NCI-H2227 (cell line): ENCODE results near the gene DPP9.
A peak's percentile ranks its signal among the peaks of the same experiment; 100 is the strongest.
"Not testable (repeated sequence)": the region's sequence is repeated elsewhere in the genome, so short reads cannot be mapped to it uniquely, and the experiment has no call there.

Experiments used
- DNase-seq: peaks from one replicate; lab custom pipeline; 2025; ENCODE audit not compliant: unreplicated experiment; lab: John Stamatoyannopoulos, UW

The DPP9 gene

DNA sequence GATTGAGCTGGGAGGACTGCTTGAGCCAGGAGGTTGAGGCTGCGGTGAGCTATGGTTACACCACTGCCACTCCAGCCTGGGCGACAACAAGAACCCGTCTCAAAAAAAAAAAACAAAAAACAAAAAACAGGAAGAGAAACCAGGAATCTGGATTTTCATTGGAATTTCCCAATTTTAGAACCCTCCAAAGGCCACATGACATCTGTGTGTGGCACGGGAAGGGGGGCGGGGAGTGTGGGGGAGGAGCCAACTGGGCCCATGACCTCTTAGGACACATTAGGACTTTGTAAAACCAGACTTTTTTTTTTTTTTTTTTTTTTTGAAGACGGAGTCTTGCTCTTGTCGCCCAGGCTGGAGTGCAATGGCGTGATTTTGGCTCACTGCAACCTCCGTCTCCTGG is 32.3 kb downstream of the DPP9 start:
- DNase-seq: no peak

DNA sequence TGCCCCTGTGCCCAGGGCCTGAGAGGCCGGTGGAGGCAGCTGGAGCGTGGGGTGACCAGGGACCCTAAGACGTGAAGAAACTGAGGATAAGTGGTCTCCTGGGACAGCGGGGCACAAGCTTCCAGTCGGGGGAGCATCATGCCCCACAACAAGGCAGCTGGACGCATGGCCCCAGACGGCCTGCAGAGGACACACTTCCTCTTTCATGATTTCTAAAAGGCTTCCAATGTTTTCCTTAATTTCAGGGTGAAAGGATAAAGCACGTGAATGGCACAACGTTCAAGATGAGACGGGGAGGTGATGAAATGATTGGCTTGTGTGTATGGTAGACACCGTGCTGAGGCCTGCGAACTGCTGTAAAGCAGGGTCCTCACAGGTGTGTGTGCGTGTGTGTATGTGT is 33.3 kb downstream of the DPP9 start:
- no peak for DNase-seq

DNA sequence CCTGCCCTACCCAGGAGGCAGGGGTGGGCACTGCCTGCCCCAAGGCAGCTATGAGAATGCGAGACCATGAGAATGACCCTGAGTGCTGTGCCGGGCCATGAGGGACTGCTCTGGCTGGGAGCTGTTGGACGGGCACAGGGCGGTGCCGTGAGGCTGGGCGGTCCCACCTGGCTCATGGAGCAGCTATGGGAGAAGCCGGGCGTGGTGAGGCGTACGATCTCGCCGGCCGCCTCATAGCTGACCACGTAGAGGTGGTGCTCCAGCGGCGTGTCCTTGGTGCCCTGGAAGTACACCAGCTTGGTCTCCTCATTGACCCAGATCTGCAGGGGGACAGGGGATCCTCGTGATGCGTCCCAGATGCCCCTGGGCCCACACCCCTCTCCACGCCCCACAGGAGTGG is 34.2 kb downstream of the DPP9 start:
- DNase-seq: no peak

DNA sequence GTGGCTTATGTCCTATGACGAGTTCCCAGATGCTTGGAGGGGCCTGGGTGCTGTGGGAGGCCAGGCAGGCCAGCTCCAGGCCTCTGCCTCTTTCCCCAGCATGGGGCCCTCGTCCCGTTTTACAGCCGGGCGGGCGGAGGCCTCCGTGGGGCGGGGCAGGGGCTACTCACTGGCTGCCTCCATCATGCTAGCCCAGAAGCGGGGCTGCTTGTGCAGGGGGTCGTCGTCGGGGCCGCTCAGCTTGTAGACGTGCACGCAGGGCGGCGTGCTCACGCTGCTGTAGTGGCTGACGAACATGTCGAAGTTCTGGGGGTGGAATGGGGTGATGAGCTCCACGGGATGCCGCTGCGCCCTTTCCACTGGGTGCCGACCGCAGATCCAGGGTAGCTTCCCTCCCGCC is 35.1 kb downstream of the DPP9 start:
- DNase-seq: no peak

DNA sequence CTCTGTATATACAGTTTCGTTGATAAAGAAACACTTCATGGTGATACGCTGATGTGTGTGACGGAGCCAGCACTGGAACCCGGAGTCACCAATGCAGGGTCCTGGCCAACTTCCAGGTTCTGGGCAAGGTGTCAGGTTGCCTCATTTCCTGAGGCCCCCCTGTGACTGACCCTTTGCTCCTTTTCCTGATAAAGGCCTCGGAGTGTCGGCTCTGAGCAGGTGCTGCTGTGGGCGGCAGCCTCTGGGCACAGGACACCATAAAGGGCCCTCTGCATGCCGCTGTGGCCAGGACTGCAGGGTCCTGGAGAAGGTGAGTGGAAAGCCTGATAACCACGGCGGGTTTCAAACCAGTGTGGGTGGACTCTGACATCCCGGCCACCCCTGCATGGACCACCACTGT is 36.2 kb downstream of the DPP9 start:
- no peak for DNase-seq

- no peak for DNase-seq
Measured at GRCh38 chr19:4686700-4687099, 36.9 kb downstream of the DPP9 start.

- DNase-seq: no peak
Measured at GRCh38 chr19:4684312-4685095, 39.1 kb downstream of the DPP9 start.

DNA sequence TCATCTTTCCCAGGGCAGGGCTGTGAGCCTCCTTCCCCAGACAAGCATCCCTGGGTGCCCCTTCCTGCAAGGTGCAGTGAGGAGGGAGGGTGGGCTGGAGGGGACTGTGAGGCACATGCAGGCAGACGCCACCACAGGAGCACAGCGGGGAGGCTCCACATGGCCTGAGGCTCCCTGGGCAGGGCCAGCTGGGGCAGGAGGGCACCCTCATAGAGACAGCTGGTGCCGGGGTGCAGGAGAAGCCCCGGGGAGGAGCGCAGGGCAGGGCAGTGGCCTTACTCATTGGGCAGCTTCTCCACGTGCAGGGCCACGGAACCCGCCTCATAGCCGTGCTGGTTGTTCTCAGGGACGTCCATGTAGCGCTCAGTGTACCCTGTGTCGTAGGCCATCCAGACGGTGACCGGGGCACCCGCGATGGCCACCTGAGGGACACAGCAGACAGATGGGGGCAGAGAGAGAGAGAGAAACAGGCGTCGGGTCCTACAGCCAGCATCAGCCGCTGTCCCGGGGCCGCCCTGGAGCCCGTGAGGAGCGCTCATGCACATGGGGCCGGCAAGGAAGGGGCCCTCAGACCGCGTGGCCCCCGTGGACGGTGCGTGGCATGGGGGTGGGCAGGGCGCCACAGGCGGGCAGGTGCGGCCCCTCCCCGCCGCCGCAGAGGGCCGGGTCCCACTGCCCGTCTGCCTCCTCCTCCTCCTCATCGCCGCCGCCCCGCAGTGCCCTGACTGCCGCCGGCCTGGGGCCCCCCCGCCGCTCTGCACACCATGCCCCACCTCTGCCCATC is 41.0 kb downstream of the DPP9 start:
- no peak for DNase-seq

DNA sequence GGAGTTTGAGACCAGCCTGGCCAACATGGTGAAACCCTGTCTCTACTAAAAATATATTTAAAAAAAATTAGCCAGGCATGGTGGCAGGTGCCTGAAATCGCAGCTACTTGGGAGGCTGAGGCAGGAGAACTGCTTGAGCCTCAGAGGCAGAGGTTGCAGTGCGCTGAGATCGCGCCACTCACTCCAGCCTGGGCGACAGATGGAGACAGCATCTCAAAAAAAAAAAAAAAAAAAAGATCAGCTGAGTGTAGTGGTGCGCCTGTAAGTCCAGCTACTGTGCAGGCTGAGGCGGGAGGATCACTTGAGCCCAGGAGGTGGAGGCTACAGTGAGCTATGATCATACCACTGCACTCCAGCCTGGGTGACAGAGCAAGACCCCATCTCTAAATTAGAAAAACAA is 43.6 kb downstream of the DPP9 start:
- DNase-seq: not testable (repeated sequence)

GRCh38 chr19:4678881-4679790 is 44.5 kb downstream of the DPP9 start:
- no peak for DNase-seq

DNA sequence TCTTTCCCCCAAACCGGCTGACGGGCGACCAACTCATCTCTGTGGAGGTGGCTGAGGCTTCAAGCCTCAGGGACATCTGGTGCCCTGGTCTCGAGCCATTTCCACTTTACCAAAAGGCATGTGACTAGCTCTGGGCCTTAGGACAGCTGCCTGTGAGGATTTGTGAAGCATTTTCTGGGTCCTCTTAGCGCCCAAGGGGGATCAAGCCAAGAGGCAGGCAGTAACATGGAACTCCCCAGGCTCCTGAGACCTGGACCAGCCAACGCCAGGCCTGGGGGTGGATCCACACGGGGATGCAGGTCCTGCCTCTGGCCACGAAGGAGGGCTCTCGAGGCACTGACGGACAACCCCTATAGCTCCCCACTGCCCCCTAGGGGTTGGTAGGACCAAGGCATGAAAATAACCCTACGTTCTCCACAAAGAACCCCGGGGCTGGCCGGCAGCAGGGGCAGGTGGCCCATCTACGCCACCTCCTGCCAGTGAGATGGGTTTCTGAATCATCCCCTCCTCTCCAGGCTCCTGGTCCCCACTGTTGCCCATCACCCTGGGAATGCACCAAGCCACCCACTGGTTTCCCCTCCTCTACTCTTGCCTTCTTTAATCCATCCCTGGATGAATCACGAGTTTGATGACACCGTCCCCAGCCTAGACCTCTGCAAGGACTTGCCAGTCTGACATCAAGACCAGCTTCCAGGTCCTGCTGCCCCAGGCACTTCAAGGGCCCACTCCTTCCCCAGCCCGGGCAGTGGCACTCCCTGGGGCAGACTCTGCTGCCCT is 46.5 kb downstream of the DPP9 start:
- DNase-seq: no peak

GRCh38 chr19:4675346-4675745 is 48.3 kb downstream of the DPP9 start:
- no peak for DNase-seq

- no peak for DNase-seq
Measured at GRCh38 chr19:4673726-4674125, 49.9 kb downstream of the DPP9 start.

GRCh38 chr19:4673216-4673615 is 50.4 kb downstream of the DPP9 start:
- DNase-seq: no peak

- no peak for DNase-seq
Measured at GRCh38 chr19:4671185-4671851, 52.3 kb downstream of the DPP9 start.

DNA sequence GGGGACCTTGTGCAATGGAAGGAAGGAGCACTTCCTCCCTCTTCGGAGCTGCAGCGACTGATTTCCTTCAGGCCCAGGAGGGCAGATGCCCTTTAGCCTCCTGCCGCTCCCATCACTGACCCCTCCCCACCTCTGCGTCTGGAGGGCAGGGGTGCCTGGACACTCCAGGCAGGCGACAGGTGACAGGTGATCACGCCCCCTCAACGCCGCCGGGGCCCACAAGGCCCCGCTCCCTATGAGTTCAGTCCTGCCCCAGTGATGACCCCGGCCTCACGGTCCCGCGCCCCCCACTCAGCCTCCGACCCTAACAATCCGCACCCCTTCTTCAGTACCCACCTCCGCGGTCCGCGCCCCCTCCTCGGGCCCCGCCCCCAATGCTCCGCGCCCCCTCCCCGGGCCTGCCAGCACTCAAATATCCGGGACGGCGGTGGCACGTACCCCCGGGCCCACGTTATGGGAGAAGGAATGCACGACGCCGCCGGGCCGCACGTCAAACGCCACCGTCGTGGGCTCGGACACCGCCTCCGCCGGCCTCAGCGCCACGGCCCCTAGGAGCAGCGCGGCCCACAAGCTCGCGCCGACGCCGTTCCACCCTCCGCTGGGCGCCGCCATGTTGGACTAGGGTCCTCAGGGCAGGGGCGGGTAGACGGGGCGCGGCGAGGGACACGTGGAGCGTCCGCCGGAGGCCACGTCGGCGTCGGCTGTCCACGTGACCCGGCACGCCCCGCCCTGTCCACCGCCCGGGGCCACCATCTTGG is 53.7 kb downstream of the DPP9 start, which contains the start of gene MYDGF:
Gene MYDGF (minus strand): TSS at position 620 of the 758 bp plus-strand sequence. CDS start 8 bp downstream, at position 612.
- peak; percentile 91 for DNase-seq

- DNase-seq: no peak
Measured at GRCh38 chr19:4664642-4665041, 59.0 kb downstream of the DPP9 start.

- no peak for DNase-seq
Measured at GRCh38 chr19:4662812-4663211, 60.8 kb downstream of the DPP9 start.

DNA sequence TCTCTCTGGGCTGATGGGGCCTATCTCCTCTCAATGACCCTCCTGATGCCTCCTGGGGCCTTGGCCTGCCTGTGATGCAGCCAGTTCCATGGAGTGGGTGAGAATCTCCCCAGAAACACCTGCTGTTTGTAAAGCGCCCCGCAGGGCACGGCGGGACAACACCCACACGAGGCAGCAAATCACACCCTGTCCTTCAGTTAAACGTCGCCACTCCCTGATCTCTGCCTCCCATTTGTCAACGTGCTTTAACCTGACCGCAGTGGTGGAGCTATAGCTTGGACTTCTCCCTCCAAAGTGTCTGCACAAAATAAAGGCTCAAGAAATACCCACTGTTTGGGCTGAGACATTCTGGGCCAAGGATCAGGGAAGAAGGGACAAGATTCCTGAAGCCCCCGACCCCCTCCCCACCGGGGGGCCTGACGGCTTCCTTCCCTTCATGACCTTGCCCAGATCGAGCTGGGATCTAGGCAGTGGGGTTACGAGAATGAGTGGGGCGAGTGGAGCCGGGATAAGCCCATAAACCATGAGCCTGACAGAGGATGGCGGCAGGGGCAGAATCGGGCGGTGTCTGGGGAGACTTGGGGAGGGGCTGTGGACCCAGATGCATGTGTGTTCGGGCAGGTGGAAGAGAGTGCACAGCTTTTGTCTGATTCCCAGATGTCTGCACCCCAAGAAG is 61.5 kb downstream of the DPP9 start:
- no peak for DNase-seq
